Esophagus squamous epithelium (tissue), 5 donors: ENCODE data around the gene ELAVL2. TPM values are rescaled to one million over a fixed set of nuclear protein-coding genes. Genes with fewer than 3 reads are reported as not detected.

Experiments
- DNase-seq: peaks from one replicate; lab custom pipeline; 2025; lab: John Stamatoyannopoulos, UW
- H3K27ac ChIP-seq, 4 donors: fragments of 200-600 bp; sonication (generic); one replicate each; pipeline ENCODE4 v1.5.1; 2016 to 2019; ENCODE audit warnings: mild to moderate bottlenecking in 1 of 4
- H3K27me3 ChIP-seq, 4 donors: fragments of 200-600 bp; sonication (generic); 1 replicate in 3 of 4; 2 replicates in 1 of 4; pipeline versions ENCODE4 v1.5.1 to v1.6.0; 2017 to 2021; ENCODE audit warnings: antibody characterized with exemption in 1 of 4
- H3K36me3 ChIP-seq, 3 donors: fragments of 200-600 bp; sonication (generic); one replicate each; pipeline ENCODE4 v1.5.1; 2016 to 2019
- H3K4me1 ChIP-seq, 3 donors: fragments of 200-600 bp; sonication (generic); one replicate each; pipeline ENCODE4 v1.5.1; 2017 to 2019
- H3K4me3 ChIP-seq, 4 donors: fragments of 200-600 bp; sonication (generic); 1 replicate in 3 of 4; 2 replicates in 1 of 4; pipeline ENCODE4 v1.5.1; 2016 to 2019; ENCODE audit warnings: mild to moderate bottlenecking in 2 of 4, moderate library complexity in 1 of 4
- H3K9me3 ChIP-seq, 3 donors: fragments of 200-600 bp; sonication (generic); one replicate each; pipeline ENCODE4 v1.5.1; 2016 to 2019
- POLR2A ChIP-seq, 4 donors: fragments of 450-650 bp; IDR thresholded peaks; one replicate each; pipeline ENCODE4 v1.6.1; 2017; ENCODE audit warnings: antibody characterized with exemption in 4 of 4, mild to moderate bottlenecking in 4 of 4, moderate library complexity in 3 of 4
- WGBS, 2 donors: methylation state at CpG; one replicate each; pipeline ENCODE4 v1.1.5; 2018; 5-methylcytosine and 5-hydroxymethylcytosine counted together
- intact Hi-C: fragments of 100-400 bp; cut with DNase I; formaldehyde crosslinking; loops from one replicate; pipeline ENCODE4 v1.15.0; 2022
- total RNA-seq, 4 donors: library from RNA; depleted of rRNA; stranded (reverse); fragments of >200 nt; gene quantifications; one replicate each; pipeline ENCODE4 v1.1.0, GENCODE V29; 2016
- TF ChIP-seq, protein P1 (sequence below), 6 experiments: fragments of 450-650 bp in 4 of 6; fragments of 200-600 bp in 2 of 6; sonication (generic) in 2 of 6; IDR thresholded peaks; one replicate each; pipeline ENCODE4 v1.5.1; 2016 to 2019; ENCODE audit warnings: antibody characterized with exemption in 6 of 6, mild to moderate bottlenecking in 4 of 6, moderate library complexity in 4 of 6
- donor health status: DM: yes; HTN: yes; CAD: no.

The ELAVL2 gene
- total RNA-seq, 4 donors from 2014 or later, result 0.29 to 0.97 (median 0.95) TPM; not detected in 1

DNA sequence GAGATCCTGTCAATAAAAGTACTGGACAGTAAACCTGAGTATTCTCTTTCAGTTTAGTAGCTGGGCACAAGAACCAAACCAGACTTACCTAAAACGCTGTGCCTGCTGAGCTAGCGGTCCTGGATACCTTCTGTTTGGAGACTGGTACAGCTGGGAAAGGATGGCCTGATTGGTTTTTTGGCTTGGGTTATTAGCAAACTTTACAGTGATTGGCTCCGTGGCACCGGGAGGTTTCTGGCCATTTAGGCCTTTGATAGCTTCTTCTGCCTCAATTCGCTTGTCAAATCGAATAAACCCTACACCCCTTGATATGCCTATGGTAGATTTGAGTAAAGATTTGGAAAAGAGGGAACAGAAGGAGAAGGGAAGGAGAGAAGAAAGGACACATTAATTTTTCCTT is 124.7 kb downstream of the ELAVL2 start:
- intact Hi-C loops, result no loop called here
- DNase-seq, result no peak
- Histone ChIP-seq H3K9me3 (no peaks in the 10 kb centered on the region), H3K36me3 (no peaks in the 10 kb centered on the region), H3K4me1 (no peaks in the 10 kb centered on the region), H3K27me3 (no peaks in the 10 kb centered on the region), H3K4me3 (no peak overlapping the region), H3K27ac (no peak overlapping the region)
- WGBS, 2 donors, result 84 to 89% methylated on average over 6 of the region's 6 CpGs
- TF ChIP-seq POLR2A (IDR thresholded peaks at IDR 0.05), result no peak
- TF ChIP-seq, protein P1, sequence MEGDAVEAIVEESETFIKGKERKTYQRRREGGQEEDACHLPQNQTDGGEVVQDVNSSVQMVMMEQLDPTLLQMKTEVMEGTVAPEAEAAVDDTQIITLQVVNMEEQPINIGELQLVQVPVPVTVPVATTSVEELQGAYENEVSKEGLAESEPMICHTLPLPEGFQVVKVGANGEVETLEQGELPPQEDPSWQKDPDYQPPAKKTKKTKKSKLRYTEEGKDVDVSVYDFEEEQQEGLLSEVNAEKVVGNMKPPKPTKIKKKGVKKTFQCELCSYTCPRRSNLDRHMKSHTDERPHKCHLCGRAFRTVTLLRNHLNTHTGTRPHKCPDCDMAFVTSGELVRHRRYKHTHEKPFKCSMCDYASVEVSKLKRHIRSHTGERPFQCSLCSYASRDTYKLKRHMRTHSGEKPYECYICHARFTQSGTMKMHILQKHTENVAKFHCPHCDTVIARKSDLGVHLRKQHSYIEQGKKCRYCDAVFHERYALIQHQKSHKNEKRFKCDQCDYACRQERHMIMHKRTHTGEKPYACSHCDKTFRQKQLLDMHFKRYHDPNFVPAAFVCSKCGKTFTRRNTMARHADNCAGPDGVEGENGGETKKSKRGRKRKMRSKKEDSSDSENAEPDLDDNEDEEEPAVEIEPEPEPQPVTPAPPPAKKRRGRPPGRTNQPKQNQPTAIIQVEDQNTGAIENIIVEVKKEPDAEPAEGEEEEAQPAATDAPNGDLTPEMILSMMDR (IDR thresholded peaks at IDR 0.05), result no peak

DNA sequence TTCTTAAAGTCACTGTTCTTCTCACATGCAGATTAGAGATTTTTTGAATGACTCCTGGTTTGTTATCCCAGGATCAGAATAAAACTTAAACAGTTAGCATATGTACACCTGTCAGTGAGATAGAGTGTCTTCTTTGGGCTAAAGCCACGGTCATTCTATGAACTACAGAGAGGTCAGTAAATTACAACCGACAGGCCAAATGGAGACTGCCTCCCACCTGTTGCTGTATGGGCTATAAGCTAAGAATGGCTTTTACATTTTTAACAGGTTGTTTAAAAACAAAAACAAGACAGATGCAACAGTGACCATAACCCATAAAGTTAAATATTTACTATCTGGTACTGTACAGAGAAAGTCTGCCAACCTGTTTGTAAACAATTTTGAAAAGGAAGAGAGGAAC is 125.7 kb downstream of the ELAVL2 start:
- H3K9me3 ChIP-seq, result no peaks in the 10 kb centered on the region
- DNase-seq, result no peak
- H3K4me3 ChIP-seq, result no peak overlapping the region
- no peak overlapping the region for H3K27ac ChIP-seq
- H3K36me3 ChIP-seq, result no peaks in the 10 kb centered on the region
- intact Hi-C loops, result no loop called here
- TF ChIP-seq, protein P1 (IDR thresholded peaks at IDR 0.05), result no peak
- no peak for TF ChIP-seq POLR2A (IDR thresholded peaks at IDR 0.05)
- H3K27me3 ChIP-seq, result no peaks in the 10 kb centered on the region
- H3K4me1 ChIP-seq, result no peaks in the 10 kb centered on the region
- WGBS, 2 donors, result 65 to 68% methylated on average over 2 of the region's 2 CpGs

DNA sequence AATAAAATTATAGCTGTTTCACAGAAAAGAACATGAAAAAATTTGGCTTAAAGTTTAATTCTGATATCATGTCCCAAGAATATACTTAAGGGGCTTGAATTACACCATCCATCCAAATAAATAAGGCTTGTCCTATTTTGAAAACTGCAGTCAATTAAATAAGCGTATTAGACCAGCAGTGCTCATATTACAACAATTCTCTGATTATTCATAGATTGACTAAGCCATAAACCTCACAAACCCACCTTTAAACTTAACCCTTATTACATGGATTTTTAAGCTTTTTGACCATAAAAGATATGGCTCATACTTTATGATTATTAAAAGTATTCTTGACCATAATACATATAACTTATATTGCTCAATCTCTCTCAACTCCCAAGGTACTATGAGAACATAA is 127.9 kb downstream of the ELAVL2 start:
- Histone ChIP-seq H3K4me3 (no peak overlapping the region), H3K27ac (no peak overlapping the region), H3K27me3 (no peaks in the 10 kb centered on the region), H3K9me3 (no peaks in the 10 kb centered on the region), H3K36me3 (no peaks in the 10 kb centered on the region), H3K4me1 (no peaks in the 10 kb centered on the region)
- DNase-seq, result no peak
- WGBS, 2 donors, result 86 to 90% methylated on average over 1 of the region's 1 CpG
- intact Hi-C loops, result no loop called here
- TF ChIP-seq, protein P1 (IDR thresholded peaks at IDR 0.05), result no peak
- no peak for TF ChIP-seq POLR2A (IDR thresholded peaks at IDR 0.05)

DNA sequence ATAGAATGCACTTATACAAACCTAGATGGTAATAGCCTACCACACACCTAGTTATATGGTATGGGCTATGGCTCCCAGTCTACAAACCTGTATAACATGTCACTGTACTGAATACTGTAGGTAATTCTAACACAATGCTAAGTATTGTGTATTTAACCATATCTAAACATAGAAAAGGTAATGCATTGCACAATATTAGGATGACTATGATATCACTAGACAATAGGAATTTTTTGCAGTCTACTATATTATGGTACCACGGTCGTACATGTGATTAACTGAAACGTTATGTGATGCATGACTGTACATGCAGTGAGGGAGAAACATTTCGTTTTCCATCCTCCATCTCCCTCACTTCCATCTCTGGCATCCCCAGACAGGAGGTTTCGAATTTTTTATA is 130.5 kb downstream of the ELAVL2 start:
- Histone ChIP-seq H3K4me1 (no peaks in the 10 kb centered on the region), H3K27me3 (no peaks in the 10 kb centered on the region), H3K4me3 (no peak overlapping the region), H3K9me3 (no peaks in the 10 kb centered on the region), H3K27ac (no peak overlapping the region), H3K36me3 (no peaks in the 10 kb centered on the region)
- 49 to 59% methylated on average over 5 of the region's 5 CpGs for WGBS, 2 donors
- no peak for DNase-seq
- intact Hi-C loops, result no loop called here
- no peak for TF ChIP-seq POLR2A (IDR thresholded peaks at IDR 0.05)
- TF ChIP-seq, protein P1 (IDR thresholded peaks at IDR 0.05), result no peak

DNA sequence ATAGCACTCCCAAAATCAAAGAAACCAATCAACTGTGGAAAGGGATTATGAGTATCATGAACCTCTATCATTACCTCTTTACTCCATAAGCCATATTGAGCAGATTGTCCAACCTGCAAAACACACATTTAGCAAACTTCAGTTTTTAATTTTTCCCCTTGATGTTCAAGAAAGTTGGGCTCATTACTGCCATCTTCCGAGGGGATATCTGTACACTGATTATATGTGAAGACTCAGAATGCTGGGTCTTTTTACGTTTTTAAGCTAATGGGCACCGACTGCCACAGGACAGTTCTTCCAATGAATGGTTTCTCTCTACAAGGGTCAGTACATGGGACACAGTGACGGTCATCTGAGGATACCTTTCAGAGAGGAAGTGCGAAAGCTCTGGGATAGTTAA is 132.7 kb downstream of the ELAVL2 start:
- no peak for TF ChIP-seq POLR2A (IDR thresholded peaks at IDR 0.05)
- no peaks in the 10 kb centered on the region for H3K27me3 ChIP-seq
- no peak for DNase-seq
- no peaks in the 10 kb centered on the region for H3K4me1 ChIP-seq
- intact Hi-C loops, result no loop called here
- no peak overlapping the region for H3K4me3 ChIP-seq
- no peaks in the 10 kb centered on the region for H3K9me3 ChIP-seq
- WGBS, 2 donors, result 88 to 92% methylated on average over 5 of the region's 5 CpGs
- no peak overlapping the region for H3K27ac ChIP-seq
- no peaks in the 10 kb centered on the region for H3K36me3 ChIP-seq

DNA sequence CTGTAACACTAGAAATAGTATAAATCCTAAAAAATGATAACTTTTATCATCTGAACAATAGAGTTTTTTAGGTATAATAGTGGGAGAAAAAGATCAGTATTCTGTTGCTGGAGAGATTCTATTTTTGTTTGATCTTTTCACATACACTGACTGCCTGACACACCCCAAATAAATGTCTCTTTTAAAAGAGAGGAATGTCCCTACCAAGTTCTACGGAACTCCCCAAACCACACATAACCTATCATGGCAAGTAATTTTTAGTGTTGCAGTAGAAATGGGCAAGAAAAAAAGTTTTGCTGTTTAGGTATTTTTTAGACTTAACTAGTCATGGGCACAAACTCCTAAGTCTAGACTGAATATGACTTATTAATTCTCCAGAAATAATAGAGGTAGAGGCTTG is 139.1 kb downstream of the ELAVL2 start:
- Histone ChIP-seq H3K36me3 (no peaks in the 10 kb centered on the region), H3K9me3 (no peaks in the 10 kb centered on the region), H3K4me3 (no peak overlapping the region), H3K27ac (no peak overlapping the region), H3K27me3 (no peaks in the 10 kb centered on the region), H3K4me1 (peaks cover 0 to 22% (median 5%) of the 10 kb centered on the region in 3 donors)
- WGBS, 2 donors, result 74 to 84% methylated on average over 1 of the region's 1 CpG
- intact Hi-C loops, result no loop called here
- no peak for DNase-seq
- TF ChIP-seq, protein P1 (IDR thresholded peaks at IDR 0.05), result no peak
- no peak for TF ChIP-seq POLR2A (IDR thresholded peaks at IDR 0.05)
